Activated T-cell treated with anti-CD3 and anti-CD28 coated beads for 4 hours (primary cell): ENCODE results near the gene DUSP1.
"Not testable (repeated sequence)": the region's sequence is repeated elsewhere in the genome, so short reads cannot be mapped to it uniquely, and the experiment has no call there.

ENCODE experiments used
- DNase-seq: peaks from one replicate; pipeline ENCODE4 v3.0.0-alpha.2; 2020

The DUSP1 gene

GRCh38 chr5:172770675-172771438, at the start of gene DUSP1:
TSS of gene DUSP1 (minus strand) at chr5:172771195. CDS start at chr5:172770952, 243 bp downstream.
- peak; percentile 97 for DNase-seq

- peak; percentile 55 for DNase-seq
Observed at GRCh38 chr5:172820046-172820767, 49.2 kb upstream of the DUSP1 start.

- DNase-seq, result no peak
Observed at GRCh38 chr5:172819569-172819968, 48.6 kb upstream of the DUSP1 start.

GRCh38 chr5:172818081-172818480, 47.1 kb upstream of the DUSP1 start:
- DNase-seq, result no peak

- DNase-seq, result no peak
Observed at GRCh38 chr5:172817664-172818063, 46.7 kb upstream of the DUSP1 start.

GRCh38 chr5:172816925-172817562, 46.0 kb upstream of the DUSP1 start:
- no peak for DNase-seq

- no peak for DNase-seq
Observed at GRCh38 chr5:172815631-172816030, 44.6 kb upstream of the DUSP1 start.

- DNase-seq, result not testable (repeated sequence)
Observed at GRCh38 chr5:172810996-172811395, 40.0 kb upstream of the DUSP1 start.

GRCh38 chr5:172809774-172810173, 38.8 kb upstream of the DUSP1 start:
- no peak for DNase-seq

GRCh38 chr5:172807766-172808311, 36.8 kb upstream of the DUSP1 start:
- DNase-seq, result no peak

GRCh38 chr5:172806897-172807672, 36.1 kb upstream of the DUSP1 start:
- peak; percentile 85 for DNase-seq

GRCh38 chr5:172805736-172806255, 34.8 kb upstream of the DUSP1 start:
- DNase-seq, result no peak

GRCh38 chr5:172805018-172805683, 34.2 kb upstream of the DUSP1 start:
- DNase-seq, result no peak

GRCh38 chr5:172802567-172803176, 31.7 kb upstream of the DUSP1 start:
- no peak for DNase-seq

- DNase-seq, result no peak
Observed at GRCh38 chr5:172802112-172802511, 31.1 kb upstream of the DUSP1 start.

GRCh38 chr5:172801179-172801671, 30.2 kb upstream of the DUSP1 start:
- DNase-seq, result no peak

- no peak for DNase-seq
Observed at GRCh38 chr5:172800088-172800551, 29.1 kb upstream of the DUSP1 start.

GRCh38 chr5:172799416-172799815, 28.4 kb upstream of the DUSP1 start:
- DNase-seq, result no peak

- DNase-seq, result no peak
Observed at GRCh38 chr5:172798422-172799215, 27.6 kb upstream of the DUSP1 start.

- no peak for DNase-seq
Observed at GRCh38 chr5:172797771-172798191, 26.8 kb upstream of the DUSP1 start.
